Breast epithelium (tissue), 3 donors: ENCODE measurements around the gene USP15. TPM values are rescaled to one million over a fixed set of nuclear protein-coding genes. Genes with fewer than 3 reads are reported as not detected.

Source experiments
- total RNA-seq, 3 donors: library from RNA; depleted of rRNA; stranded (reverse); fragments of >200 nt; gene quantifications; one replicate each; pipeline ENCODE4 v1.1.0, GENCODE V29; 2016

The USP15 gene
- total RNA-seq, 3 donors from 2014 or later = 65.9 to 234 (median 110) TPM

Other genes with a start within 250 kb of the USP15 start
- gene MON2, start 206.4 kb downstream of the USP15 start, total RNA-seq = 100 to 1,000 TPM in 2 of 3 donors, 10 to 100 TPM in 1; 85.0 to 162 (median 123) TPM